HL-60/S4 (cell line): ENCODE measurements around the gene DNM3.
"Not testable (repeated sequence)": the region's sequence is repeated elsewhere in the genome, so short reads cannot be mapped to it uniquely, and the experiment has no call there.

Experiments
- in situ Hi-C: fragments of 300-500 bp; cut with MboI; formaldehyde crosslinking; loops from 2 replicates; pipeline ENCODE4 v1.14.3; 2022; ENCODE audit warnings: low sequenced_read_pairs

DNM3 gene

DNA sequence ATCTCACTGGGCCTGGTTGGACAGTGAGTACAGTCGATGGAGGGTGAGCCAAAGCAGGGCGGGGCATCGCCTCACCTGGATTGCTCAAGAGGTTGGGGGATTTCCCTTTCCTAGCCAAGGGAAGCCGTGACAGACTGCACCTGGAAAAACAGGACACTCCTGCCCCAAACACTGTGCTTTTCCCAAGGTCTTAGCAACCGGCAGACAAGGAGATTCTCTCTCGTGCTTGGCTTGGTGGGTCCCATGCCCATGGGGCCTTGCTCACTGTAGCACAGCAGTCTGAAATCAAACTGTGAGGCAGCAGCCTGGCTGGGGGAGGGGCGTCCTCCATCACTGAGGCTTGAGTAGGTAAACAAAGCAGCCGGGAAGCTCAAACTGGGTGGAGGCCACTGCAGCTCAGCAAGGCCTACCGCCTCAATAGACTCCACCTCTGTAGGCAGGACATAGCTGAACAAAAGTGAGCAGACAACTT, 590.5 kb downstream of the DNM3 start:
- in situ Hi-C loops, result no loop called here

DNA sequence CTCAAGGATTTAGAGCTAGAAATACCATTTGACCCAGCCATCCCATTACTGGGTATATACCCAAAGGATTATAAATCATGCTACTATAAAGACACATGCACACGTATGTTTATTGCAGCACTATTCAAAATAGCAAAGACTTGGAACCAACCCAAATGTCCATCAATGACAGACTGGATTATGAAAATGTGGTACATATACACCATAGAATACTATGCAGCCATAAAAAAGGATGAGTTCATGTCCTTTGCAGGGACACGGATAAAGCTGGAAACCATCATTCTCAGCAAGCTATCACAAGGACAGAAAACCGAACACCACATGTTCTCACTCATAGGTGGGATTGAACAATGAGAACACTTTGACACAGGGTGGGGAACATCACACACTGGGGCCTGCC, 595.9 kb downstream of the DNM3 start:
- in situ Hi-C loops, result not testable (repeated sequence)

DNA sequence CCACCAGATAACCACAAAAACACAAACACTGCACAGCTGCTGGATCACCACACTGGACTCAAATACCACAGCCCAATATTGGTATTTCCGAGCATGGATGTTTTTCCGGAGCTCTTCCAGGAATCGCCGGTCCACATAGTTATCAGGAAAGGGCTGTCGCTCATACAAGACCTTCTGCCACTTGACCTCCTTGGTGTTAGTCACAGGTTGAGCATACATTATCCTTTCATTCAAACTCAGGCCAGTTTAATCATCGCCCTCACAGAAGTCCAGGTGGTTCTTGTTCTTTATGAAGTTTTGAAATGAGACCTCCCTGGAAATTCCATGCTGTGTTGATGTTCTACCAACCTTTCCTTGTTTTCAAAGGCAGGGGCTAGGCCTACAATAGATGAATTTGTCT, 601.1 kb downstream of the DNM3 start:
- in situ Hi-C loops, result loop anchor here (10.0 kb wide), 1 partner anchor 272 kb away; no protein-coding TSS in a partner anchor

DNA sequence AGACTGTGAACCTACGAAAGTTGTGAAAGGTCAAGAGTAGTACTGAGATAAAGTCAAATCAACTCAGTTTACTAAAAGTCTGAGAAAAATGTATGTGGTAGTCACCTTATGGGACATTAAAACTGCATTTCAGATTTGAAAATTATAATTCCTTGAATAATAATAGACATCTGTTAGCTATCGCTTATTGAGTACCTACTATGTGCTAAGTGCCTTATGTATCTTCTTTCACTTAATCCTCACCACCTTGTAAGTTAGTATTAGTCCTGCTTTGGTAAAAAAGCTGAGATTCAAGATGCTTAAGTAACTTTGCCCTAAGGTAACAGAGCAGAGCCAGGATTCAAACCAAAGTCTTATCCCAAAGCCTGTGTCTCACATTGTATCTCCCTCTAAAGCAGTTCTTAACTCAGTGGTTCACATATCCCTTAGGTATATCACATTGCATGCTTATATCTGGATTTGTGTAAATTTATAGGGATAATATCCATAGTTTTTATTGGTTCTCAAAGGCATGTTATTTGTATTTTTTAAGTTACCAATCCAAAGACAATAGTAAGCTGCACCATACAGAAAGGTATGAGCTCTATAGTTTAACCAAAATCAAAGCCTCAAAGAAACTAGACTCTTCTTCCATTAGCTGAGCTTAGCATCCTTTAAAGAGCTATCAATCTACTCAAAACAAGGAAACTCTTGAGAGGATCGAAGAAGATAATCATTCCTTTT, 601.7 kb downstream of the DNM3 start:
- in situ Hi-C loops, result loop anchor here (10.0 kb wide), 1 partner anchor 272 kb away; no protein-coding TSS in a partner anchor

DNA sequence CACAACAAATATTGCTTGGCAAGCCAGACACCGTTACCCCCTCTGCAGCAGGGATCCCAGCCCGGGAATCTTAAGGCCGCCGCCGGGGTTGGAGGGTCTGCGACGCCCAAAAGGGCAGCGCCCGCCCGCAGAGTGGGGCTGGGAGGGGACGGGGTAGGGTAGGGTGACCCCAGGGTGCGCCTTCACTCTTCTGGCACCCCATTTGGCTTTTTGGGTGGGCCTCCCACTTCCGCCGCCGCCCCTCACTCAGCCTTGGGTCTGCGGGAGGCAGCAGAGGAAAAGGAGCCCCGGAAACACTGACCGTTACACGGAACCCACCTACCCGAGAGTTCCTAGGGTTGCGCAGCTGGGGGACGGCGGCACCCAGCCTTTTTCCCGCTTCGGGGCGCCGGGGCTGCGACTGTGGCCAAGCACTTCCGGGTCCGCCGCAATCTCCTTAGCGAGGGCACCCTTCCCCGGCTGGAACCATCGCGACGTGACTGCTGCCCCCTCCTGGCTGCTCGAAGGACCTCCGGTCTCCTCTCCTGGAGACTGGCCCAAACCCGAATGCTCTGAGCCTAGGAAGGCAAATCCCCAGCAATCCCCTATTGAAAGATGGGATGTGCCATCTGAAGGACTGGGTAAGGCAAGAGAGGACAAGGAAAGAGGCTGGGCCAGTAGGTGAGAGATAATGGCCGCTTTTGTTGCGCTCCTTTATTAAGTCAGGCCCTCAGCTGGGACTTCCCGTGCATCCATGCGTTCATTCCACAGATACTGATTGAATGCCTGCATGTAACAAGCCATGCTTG, 602.6 kb downstream of the DNM3 start, which contains the start of gene PIGC:
TSS of gene PIGC (minus strand) at position 404 of the 788 bp plus-strand sequence. CDS start 1,447 bp downstream, outside the sequence.
- in situ Hi-C loops, result loop anchor here (10.0 kb wide), 1 partner anchor 271 kb away; no protein-coding TSS in a partner anchor

DNA sequence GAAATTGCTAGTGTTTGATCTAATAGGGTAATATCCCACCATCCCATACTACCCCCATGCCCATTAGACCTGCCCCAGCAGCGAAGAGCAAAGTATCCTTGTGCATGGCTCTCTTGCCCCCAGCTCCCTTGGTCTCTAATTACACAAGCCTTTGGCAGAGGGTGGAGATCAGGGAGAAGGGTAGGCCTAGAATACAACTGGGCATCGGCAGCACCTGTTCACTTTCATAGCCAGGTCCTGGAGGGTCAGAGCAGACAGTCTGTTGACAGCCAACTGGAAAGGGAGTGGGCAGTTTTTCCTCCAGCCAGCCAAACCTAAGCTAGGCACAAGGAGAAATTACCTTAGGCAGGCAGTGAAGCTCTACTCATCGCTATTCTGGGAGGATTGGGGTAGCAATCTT, 605.2 kb downstream of the DNM3 start:
- in situ Hi-C loops, result loop anchor here (10.0 kb wide), 1 partner anchor 268 kb away; no protein-coding TSS in a partner anchor

DNA sequence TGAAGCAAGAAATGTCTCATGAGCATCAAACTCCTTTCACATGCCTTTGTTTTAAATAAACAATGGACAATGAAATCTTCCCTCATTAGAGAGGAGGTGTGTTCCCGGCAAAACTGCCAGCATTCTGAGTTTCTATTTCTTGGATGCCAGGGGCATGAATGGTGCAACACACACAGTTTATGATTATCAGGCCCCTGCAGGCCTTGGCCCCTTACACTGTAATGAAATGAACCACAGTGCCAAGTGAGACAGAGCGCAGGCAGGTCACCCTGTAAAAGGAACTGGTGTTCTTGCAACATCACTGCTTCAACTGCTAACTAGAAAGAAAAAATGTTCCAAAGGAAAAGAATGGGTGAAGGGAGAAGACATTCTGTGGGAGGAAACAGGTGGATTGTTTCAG, 606.3 kb downstream of the DNM3 start:
- in situ Hi-C loops, result loop anchor here (10.0 kb wide), 1 partner anchor 267 kb away; no protein-coding TSS in a partner anchor

DNA sequence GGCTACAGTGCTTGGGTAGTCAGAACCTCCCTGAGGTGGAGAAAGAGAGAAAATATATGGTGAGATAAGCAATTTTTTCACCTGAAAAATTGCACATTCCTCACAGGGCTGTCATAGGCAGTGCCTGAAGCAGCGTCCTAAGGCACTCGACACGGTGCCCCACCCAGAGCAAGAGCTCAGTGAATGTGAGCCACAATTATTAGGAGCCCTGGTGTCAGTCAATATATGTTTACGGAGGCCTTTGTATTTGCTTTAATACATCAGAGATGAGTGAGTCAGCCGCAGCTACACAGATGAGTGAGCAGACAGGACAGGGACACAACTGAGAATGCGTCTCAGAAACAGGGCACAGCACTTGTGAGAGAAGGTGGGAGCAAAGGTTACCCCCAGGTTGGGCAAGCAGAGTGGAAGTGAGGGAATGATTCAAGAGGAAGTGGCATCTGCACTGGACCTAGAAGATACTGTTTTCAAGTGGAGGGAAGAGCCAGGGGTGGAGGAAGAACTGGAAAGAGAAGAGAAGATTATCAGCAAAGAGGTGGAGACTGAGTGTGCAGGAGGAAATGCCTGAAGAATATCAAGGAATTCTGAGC, 607.8 kb downstream of the DNM3 start:
- in situ Hi-C loops, result loop anchor here (10.0 kb wide), 1 partner anchor 266 kb away; no protein-coding TSS in a partner anchor

DNA sequence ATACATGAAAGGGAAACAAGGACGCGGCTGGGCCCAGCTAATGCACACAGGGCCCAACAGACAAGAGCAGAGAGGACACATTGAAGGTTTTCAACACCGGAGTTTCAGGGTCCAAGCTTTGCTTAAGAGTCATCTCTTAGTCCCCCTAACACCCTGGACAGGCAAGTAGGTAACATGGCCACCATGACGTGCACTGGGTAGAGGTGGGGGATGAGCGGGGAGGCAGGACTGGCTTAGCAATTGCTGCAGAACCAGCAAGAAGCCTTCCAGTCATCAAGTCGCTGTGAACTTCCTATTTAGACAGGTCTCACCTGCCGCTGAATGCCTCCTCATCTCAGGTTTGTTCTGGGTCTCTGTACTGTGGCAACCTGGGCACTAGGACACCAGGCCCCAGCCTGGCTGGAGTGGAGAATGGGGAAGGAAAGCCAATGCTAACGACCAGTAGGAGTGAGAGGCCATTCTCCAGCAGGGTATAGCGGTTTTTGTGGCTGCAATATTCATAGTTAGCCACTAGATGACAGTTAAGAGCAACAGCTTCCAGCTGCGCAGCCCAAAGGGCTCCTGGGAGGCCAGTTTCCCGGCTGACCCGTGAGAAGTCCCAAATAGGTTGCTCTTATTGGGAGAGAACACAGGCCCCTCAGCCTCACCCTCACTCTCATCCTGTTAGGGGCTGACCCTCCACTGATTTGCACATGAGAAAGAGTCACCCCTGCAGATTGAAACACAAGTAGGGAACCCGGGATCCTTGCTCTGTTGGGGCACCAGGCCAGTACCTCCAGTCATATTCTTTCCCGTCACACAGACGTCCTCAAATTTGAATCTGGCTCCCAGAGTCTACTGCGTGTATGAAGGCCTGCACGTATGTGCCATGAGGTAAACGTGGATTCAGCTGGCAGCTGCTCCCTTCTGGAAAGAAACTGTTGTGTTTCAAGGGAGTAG, 608.6 kb downstream of the DNM3 start:
- in situ Hi-C loops, result loop anchor here (10.0 to 25.0 kb wide), 2 partner anchors 265 to 762 kb away; partner anchors contain the start of gene TNFSF4

DNA sequence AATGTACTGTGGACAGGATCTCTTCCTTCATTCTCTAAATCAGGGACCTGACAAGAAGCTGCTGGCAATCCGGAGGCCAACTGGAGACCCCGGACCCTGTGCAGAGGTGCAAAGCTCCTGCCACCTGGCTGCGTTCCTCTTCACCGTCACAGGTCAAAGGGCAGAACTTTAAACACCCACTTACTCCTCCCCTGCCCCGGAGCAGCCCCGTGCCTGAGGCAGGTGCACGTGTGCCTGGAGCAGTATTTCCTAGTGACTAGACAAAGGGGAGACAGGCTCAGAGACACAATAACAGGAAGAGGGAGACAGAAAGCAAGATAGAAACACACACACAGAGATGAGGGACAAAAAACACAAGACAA, 609.2 kb downstream of the DNM3 start:
- in situ Hi-C loops, result loop anchor here (25.0 kb wide), 1 partner anchor 762 kb away; the partner anchor contains the start of gene TNFSF4

DNA sequence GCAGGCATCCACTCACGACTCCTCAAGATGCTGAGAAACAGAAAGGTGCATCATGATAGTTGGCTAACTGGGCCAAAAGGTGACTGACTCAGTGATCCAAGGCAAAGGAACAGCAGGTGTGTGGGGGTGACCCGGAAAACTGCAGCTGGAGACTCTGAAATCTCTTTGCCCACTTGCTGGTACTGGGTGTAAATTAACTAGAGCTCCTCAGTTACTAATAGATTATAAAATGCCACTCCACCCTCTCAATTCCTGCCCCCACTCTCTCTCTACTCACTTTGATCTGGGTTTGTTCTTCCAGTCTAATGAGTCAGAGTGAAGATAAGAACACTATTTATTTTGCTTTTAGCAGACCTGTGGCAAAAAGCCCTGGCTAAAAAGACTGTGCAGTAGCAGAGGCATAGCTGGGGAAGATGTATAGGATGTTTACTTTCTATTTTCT, 609.7 kb downstream of the DNM3 start:
- in situ Hi-C loops, result loop anchor here (25.0 kb wide), 1 partner anchor 761 kb away; the partner anchor contains the start of gene TNFSF4

DNA sequence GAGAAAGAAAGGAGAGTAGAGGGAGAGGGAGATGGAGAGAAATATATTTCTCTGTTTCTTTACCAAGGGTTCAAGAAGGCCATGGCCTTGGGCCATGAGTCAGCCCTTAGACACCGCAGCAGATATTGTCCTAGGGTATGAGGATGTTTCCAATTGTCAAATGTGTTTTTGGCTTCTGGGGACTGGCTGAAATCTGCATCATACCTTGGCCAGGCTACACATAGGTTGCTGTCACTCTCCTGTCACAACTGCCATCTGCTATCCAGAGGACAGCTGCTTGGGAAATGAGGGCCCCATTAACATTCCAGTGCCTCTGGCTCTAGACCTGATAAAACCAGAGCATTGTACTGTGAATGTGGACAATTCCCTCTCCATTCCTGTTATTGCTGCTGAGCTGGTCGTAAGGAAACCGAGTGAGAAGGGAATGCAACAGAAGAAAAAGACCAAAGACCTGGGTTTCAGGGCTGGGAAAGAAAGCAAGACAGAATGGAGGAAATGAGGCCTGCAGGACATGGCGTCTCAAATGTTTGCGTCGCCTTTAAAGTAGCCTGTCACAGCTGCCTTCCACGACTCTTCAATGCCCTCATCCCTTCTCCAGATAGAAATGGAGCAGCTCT, 611.3 kb downstream of the DNM3 start:
- in situ Hi-C loops, result loop anchor here (25.0 kb wide), 1 partner anchor 760 kb away; the partner anchor contains the start of gene TNFSF4

DNA sequence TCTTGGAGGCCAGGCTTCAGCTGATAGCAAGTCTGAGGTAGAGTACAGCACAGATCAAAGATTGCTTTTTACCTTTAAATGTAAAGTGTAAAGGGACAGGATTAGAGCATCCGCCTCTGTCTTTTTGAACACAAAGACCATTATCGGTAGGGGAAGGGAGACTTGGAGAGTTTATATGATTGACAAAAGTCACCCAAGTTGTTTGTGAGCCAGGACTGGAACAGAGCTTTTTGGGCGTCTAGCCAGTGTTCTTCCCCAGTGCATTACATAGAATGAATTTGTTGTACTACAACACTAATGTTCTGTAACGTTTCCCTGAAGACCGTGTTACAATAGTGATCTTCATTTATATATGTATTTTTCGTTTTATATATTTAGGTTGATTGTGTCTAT, 611.9 kb downstream of the DNM3 start:
- in situ Hi-C loops, result loop anchor here (25.0 kb wide), 1 partner anchor 759 kb away; the partner anchor contains the start of gene TNFSF4

DNA sequence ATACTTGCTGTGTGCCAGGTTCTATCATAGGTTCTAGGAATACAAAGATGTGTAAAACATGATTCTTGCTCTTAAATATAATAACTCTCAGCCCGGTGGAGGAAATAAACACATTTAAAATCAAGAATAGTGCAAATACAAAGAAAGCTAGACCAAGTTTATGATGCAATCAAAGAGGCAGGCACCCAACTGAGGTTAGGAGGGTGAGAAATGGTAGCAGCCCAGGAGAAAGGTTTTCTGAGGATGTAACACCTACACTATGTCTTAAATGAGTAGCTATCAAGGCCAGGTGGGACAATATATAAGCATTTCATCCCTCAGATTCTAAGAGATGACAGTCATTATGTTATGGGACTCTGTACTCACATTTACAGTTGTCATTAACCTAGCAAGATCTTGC, 612.3 kb downstream of the DNM3 start:
- in situ Hi-C loops, result loop anchor here (25.0 kb wide), 1 partner anchor 759 kb away; the partner anchor contains the start of gene TNFSF4

DNA sequence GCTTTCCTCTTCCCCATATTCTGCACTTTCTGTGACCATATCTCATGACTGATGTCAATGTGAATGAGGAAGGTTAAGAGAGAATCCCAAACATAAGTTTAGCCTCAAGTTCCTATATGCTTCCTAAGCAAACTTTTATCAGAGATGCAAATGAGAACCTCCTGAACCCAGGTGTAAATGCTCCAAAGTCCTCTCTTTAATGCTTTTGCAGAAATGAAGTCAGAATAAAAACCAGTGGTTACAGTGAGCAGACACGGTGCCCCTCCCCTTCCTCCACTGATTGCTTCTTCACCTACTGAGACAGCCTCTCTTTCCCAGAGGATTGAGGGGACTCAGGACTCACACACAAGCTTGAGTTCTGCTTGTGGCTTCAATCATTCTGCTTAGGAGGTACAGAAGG, 614.2 kb downstream of the DNM3 start:
- in situ Hi-C loops, result loop anchor here (25.0 kb wide), 1 partner anchor 757 kb away; the partner anchor contains the start of gene TNFSF4

DNA sequence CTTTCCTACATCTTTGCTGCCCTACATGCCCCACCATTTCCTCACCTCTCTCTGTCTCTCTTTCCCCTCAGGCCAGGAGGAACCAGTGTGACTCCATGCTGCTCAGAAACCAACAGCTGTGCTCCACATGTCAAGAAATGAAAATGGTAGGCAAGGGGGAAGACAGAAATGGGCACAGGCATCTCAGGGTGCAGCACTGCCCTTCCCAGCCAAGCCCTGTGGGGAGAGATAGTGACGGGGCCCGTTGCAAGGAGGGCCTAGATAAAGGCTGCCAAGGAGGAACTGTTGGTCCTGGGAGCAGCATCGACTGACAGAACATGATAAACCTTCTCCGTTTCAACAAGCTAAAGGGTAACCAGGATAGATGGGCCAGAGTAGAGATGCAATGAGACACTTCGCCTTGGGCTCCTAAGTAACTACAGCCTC, 615.1 kb downstream of the DNM3 start:
- in situ Hi-C loops, result loop anchor here (25.0 kb wide), 1 partner anchor 756 kb away; the partner anchor contains the start of gene TNFSF4

DNA sequence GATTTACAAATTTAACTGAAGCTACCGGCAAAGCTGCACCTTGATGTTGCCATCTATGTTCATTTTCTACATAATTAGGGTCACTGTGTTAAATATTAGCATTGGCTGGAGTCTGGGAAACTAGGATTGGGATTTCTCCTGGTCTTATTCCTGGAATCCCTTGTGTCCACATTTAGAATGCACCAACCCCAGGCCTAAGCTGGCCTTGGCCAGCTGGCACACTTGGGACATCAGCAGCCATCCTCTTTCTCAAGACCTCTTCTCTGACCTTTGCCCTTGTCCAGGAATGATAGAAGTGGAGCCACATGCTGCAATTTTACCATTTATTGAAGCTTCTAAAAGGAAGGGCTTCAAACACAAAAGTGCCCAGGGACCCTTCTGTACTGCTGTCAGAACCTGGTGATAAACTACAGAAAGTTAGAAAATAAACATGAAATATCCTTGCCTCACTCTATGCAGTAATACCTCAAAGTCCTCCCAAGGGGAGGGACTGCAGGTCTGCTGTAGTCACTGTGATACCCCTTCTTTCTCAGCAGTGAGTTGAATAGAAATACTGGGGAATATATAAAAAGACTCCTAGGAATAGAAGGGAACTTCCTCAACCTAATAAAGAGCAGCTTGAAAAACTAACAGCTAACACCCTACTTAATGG, 616.3 kb downstream of the DNM3 start:
- in situ Hi-C loops, result loop anchor here (25.0 kb wide), 1 partner anchor 755 kb away; the partner anchor contains the start of gene TNFSF4

DNA sequence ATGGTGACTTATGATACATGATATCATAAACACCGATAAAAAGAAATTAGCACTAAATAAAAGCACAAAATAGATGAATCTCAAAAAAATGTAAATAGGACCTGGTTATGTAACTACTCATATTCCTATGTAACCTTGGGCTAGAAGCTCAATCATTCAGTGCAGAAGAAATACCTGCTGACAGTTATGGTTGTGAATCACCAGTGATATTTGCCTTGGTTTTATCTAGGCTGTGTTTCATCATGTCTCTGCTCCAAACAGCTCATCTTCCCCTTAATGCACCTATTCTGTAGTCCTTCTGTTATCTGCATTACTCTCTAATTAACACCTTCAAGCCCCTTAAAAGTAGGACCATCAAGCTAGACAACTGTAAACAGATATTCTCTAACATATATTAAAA, 618.9 kb downstream of the DNM3 start:
- in situ Hi-C loops, result loop anchor here (25.0 kb wide), 1 partner anchor 752 kb away; the partner anchor contains the start of gene TNFSF4
